Activated T-helper 1 cell treated with anti-CD3 and anti-CD28 coated beads, Interleukin-2, amount 50 U/mL, for 16 hours (primary cell): ENCODE data around the gene OR6T1.

ENCODE experiments used
- DNase-seq, 2 donors: peaks; one replicate each; pipeline ENCODE4 v3.0.0-alpha.2; 2020; ENCODE audit warnings: low read depth in 1 of 2, low spot score in 1 of 2

The OR6T1 gene, protein sequence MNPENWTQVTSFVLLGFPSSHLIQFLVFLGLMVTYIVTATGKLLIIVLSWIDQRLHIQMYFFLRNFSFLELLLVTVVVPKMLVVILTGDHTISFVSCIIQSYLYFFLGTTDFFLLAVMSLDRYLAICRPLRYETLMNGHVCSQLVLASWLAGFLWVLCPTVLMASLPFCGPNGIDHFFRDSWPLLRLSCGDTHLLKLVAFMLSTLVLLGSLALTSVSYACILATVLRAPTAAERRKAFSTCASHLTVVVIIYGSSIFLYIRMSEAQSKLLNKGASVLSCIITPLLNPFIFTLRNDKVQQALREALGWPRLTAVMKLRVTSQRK

GRCh38 chr11:123943738-123944137, at the start of gene OR6T1:
Gene OR6T1, minus strand, starts transcription at chr11:123943838. Its CDS starts 0 bp downstream, at chr11:123943838.
- DNase-seq, result no peak

- DNase-seq, result no peak
Observed at GRCh38 chr11:123979311-123979710, 35.7 kb upstream of the OR6T1 start.

DNA sequence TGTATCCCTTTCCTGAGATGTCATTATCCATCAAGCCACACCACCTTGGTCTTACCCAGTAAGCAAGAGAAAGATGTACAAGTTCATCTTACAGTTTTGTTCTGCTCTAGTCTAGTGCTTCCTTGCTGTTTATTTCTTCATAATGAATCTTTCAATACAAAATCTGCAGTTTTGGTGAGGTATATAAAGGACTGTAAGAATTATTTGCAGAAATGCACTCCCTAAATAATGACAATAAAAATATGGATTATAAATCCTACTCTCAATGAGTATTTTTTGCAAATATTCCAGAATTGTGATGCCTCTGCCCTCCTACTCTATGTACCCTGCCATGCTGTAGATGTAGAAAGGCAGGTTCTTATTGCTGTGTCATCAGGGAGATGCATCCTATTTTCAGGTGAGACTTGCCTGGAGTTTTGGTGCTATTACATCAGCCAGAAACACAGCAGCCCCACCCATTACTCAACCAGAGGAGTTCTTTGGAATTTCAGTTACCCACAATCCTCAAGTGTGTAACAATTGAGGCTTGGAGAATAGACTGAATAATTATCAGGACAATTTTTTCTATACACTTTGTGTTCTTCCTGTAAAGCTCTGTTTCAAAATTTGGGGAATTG, 34.2 kb upstream of the OR6T1 start, which contains the start of gene OR10S1:
Gene OR10S1, minus strand, starts transcription at position 51 of the 617 bp plus-strand sequence. CDS start 117 bp downstream, outside the sequence.
- no peak for DNase-seq

DNA sequence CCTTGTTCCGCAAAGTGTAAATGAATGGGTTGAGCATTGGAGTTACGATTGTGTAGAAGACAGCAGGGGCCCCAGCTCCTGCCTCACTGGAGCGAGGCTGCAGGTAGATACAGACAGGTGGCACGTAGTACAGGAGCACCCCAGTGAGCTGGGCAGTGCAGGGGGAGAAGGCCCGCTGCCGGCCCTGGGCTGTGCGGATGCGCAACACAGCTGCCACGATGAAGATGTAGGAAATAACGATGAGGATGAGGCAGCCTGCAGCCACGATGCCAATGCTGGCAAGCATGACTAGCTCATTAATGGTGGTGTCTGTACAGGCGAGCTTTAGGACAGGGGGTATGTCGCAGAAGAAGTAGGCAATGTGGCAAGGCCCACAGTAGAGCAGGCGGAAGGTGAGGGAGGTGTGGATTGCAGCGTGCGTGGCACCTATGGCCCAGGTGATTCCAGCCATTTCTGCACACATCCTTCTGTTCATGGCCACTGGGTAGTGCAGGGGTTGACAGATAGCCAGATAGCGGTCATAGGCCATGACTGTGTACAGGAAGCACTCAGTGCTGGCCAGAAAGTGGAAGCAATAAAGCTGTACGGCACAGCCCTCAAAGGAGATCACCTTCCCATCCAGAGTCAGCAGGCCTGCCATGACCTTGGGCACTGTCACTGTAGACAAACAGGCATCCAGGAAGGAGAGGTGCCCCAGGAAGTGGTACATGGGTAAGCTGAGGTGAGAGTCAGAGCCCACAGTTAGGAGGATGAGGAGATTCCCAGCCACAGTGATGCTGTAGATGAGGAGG, 33.3 kb upstream of the OR6T1 start:
- DNase-seq, result no peak

- no peak for DNase-seq
Observed at GRCh38 chr11:123973816-123974215, 30.2 kb upstream of the OR6T1 start.

DNA sequence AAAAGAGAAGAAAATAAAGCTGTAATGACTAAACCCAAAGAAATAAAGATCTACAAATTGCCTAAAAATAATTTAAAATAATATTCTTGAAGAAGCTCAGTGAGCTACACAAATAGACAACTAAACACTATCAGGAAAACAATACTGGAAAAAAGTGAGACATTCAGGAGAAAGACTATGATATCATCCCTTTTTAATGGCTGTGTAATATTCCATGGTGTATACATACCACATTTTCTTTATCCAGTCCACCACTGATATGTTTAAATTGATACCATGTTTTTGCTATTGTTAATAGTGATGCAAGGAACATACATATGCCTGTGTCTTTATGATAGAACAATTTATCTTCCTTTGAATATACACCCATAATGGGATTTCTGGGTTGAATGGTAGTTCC, 13.1 kb upstream of the OR6T1 start:
- DNase-seq, result no peak

GRCh38 chr11:123945132-123945531, 1.5 kb upstream of the OR6T1 start:
- DNase-seq, result no peak

DNA sequence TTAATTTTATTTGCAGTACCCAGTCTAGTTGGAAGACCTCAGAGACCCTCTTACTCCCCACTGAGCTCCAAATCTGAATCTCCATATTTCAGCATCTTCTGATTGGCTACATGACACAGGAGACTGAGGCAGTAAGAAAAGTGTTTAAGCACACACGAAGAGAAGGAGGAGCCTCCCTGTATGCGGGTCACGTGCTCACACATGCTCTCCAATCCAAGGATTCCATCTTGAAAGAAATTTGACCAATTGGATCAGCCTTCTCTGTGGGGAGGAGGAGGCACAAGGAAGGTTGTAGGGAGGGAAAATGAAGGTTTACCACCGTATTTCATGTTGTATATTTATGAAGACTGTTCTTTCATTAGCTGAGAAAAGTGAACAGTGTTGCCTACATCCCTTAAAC, 1.2 kb downstream of the OR6T1 start:
- DNase-seq, result no peak

GRCh38 chr11:123939317-123939716, 4.3 kb downstream of the OR6T1 start, which contains the start of gene OR4D5:
Gene OR4D5, plus strand, starts transcription at chr11:123939617. Its CDS starts 0 bp downstream, at chr11:123939617.
- no peak for DNase-seq

GRCh38 chr11:123924027-123924426, 19.6 kb downstream of the OR6T1 start:
- DNase-seq, result no peak

- no peak for DNase-seq
Observed at GRCh38 chr11:123920943-123921342, 22.7 kb downstream of the OR6T1 start.

GRCh38 chr11:123905826-123906225, 37.8 kb downstream of the OR6T1 start:
- no peak for DNase-seq

DNA sequence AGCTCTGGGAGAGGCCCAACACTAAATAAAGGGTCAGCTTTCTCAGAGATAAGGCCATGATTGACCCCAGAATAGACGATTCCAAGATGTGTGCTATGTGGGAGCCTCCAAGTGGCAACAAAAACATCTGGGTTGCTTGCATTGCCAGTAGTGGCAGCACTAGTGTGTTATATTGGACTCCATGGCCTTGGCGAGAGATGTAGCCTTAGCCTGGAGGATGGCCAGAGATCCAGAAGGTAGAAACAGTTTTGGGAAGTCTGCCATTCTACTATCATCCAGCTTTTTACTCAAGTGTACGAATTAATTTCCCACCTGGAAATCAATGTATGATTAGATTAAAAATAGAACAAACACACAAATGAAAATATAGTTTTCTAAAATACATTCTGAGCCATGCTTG, 38.7 kb downstream of the OR6T1 start:
- DNase-seq, result no peak

DNA sequence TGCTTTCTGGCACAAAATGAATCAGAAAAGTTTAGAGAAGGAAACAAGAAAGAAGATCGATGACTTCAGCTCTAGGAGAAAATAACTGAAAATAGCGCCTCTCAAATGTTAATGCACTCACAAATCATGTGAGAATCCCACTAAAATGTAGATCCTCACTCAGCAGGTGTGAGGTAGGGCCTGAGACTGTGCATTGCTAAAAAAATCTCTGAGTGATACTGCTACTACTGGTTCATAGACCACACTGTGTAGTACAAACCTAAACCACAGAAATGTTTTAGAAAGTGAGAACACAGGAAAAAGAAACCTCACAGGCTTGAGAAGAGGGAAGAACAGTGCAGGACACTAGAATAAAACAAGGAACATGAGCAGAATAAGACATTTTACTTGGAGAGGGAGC, 39.7 kb downstream of the OR6T1 start:
- no peak for DNase-seq

GRCh38 chr11:123901867-123902266, 41.8 kb downstream of the OR6T1 start, which contains the start of gene OR8D4:
Gene OR8D4, plus strand, starts transcription at chr11:123902167. Its CDS starts 4,265 bp downstream, at chr11:123906432.
- DNase-seq, result no peak

GRCh38 chr11:123899792-123900191, 43.8 kb downstream of the OR6T1 start:
- DNase-seq, result no peak
